GM12801 (cell line): ENCODE data around the gene CSTB.

Source experiments
- TF ChIP-seq, protein P1 (sequence below): IDR thresholded peaks from one replicate; pipeline ENCODE4 v1.5.1; 2011; ENCODE audit warnings: control low read depth; ENCODE audit not compliant: insufficient read length; ENCODE audit errors: extremely low read depth

Gene CSTB

DNA sequence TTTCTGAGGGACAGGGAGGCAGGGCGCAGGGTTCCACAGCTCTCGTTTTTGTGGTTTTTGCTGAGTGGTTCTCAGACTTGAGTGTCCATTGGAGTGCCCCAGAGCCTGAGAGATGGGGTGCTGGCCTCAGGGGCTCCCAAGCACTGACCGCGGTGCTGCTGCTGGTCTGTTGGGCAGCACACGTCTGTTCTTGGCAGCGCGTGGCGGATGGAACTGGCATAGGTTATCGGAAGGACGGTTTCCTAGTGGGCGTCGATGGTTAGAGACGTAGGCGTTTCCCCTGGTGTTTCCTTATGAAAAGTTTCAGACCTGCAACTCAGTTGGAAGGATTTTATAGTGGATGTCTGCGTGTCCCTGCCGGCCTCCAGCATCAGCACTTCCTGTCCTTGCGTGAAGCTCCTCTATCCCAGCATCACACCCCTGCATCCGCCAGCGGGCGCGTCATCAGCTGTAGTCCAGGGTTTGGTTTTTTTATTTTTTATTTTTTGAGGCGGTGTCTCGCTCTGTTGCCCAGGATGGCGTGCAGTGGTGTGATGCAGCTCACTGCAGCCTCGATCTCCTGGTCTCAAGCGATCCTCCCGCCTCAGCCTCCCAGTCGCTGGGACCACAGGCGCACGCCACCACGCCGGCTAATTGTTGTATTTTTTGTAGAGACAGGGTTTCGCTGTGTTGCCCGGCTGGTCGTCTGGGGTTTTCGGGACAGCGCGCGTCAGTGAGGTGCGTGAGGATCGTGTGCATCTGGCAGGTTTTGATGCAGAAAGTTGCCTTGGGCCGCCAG lies 25.1 kb upstream of the CSTB start:
- TF ChIP-seq, protein P1, sequence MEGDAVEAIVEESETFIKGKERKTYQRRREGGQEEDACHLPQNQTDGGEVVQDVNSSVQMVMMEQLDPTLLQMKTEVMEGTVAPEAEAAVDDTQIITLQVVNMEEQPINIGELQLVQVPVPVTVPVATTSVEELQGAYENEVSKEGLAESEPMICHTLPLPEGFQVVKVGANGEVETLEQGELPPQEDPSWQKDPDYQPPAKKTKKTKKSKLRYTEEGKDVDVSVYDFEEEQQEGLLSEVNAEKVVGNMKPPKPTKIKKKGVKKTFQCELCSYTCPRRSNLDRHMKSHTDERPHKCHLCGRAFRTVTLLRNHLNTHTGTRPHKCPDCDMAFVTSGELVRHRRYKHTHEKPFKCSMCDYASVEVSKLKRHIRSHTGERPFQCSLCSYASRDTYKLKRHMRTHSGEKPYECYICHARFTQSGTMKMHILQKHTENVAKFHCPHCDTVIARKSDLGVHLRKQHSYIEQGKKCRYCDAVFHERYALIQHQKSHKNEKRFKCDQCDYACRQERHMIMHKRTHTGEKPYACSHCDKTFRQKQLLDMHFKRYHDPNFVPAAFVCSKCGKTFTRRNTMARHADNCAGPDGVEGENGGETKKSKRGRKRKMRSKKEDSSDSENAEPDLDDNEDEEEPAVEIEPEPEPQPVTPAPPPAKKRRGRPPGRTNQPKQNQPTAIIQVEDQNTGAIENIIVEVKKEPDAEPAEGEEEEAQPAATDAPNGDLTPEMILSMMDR: no peak

DNA sequence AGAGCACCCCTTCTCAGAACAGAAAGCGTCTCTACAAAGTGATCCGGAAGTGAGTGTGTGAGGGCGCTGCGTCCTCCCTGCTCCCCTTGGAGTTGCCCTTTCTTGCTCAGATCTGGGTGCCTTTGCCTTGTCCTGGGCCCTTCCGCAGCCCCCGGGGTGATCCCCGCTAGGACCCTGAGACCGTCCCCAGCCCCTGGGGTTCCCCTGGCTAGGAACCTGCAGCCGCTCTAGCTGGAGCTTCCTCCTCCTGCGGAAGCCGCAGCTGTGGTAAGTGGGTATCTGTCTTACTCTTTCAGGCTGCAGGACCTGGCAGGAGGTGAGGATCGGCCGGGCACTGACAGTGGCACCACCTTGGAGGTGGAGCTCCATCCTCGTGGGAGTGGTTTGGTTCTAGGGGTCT lies 24.5 kb upstream of the CSTB start:
- TF ChIP-seq, protein P1: no peak

DNA sequence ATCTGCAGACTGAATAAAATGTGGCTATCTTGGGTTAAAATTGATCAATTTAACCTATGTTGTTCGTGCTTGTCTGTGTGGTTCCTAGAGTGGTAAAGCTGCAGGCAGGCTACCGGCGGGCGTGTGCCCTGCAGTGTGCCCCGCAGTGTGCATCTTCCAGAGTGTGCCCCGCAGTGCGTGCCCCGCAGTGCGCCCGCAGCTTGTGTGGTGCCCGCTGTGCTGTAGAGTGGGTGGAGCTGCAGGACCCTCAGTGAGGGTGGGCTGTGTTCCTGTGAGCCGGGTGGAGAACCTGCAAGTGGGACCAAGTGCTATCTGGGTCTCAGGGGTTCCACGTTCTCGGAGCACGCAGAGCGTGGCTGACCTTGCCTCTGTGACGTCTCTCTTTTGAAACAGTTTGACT lies 24.0 kb upstream of the CSTB start:
- TF ChIP-seq, protein P1: no peak

DNA sequence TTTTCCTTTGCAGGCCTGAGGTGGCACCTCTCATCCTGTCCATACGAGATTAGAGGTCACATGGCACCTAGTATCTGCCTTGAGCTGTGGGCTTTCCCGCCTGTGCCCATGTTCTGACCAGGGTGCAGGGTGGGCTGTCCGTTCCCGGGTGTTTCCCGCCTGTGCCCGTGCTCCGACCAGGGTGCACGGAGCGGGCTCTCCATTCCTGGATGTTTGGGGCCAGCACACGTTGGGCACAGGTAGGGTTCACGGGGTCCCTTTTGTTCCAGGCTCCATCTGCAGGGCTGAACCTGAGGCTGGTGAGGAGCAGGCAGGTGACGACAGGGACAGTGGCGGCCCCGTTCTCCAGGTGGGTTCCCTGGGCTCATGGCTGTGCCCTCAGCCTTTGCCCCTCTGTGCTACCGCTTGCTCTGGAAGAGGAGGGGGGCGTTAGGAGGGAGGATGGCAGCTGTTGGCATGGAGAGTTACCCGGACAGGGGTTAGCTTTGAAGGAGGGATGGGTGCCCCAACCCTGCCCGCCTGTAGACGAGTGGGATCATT lies 23.3 kb upstream of the CSTB start:
- TF ChIP-seq, protein P1: no peak

DNA sequence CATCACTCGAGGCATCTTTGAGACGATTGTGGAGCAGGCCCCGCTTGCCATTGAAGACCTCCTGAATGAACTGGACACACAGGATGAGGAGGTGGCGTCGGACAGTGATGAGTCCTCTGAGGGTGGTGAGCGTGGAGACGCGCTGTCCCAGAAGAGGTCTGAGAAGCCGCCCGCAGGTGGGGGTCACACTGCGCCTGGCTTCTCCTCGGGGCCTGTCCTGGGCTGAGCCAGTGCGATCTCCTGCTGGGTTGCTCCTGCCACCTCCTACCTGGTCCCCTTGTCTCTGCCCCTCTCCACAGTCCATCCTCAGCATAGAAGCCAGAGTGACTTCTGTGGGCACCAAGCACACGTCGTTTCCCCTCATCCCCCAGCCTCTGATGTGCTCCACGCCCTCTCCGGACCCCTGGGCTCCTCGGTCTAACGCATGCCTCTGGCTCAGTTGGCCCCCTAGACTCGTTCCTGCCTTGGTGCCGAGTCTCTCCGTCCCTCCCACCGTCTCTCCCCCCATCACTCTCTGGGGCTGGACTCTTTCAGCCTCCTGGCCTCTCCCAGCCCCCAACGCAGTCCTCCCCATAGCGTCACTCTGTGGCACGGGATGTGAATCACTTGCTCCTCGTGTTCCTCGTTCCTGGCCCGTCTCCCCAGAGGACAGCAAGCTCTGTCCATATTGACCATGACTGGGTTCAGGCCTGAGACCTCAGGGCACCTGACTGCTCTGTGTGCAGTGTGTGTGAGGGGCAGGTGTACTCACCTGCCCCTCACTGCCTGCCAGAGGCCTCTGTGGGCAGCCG lies 22.0 kb upstream of the CSTB start:
- TF ChIP-seq, protein P1: no peak

DNA sequence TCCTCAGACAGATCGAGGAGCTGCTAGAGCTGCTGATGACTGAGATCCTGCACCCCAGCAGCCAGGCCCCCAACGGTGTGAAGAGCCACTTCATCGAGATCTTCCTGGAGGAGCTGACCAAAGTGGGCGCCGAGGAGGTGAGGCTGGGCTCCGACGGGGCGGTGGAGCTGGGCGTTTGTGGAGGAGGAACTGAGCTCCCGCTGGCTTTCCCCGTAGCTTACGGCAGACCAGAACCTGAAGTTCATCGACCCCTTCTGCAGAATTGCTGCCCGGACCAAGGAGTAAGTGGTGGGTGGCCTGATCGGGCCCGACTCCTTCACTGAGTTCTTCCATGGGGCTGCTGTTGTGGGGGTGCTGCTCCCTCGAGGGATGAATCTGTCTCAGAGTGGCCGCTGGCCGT lies 21.3 kb upstream of the CSTB start:
- TF ChIP-seq, protein P1: no peak

DNA sequence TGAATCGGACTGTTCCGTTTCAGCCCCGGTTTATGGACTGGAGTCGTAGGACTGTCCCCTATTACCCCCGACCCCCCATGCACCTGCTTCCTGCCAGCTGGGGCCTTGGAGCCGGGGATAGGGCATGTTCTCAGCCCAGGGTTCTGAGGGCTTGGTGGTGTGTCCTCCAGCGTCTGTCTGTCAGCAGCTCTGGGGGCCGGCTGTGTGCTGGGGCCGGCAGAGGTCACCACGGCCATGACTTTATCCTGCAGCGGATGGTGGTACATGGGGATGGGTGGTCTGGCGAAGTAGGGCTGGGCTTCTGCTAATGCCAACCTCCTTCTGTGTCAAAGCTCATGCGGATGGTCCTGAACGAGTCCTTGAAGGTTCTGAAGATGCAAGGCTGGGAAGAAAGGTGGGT lies 18.7 kb upstream of the CSTB start:
- TF ChIP-seq, protein P1: no peak
